AG20443 (cell line): ENCODE measurements around the gene ADCY2.

ENCODE experiments used
- DNase-seq: peaks from one replicate; pipeline ENCODE4 v3.0.0; 2012; ENCODE audit warnings: low spot score, mixed read lengths

Gene ADCY2

GRCh38 chr5:7869474-7870136 is 473.7 kb downstream of the ADCY2 start:
- DNase-seq, result peak; percentile 49

- no peak for DNase-seq
Observed at GRCh38 chr5:7871653-7872052, 475.7 kb downstream of the ADCY2 start.

GRCh38 chr5:7872517-7873130 is 476.7 kb downstream of the ADCY2 start:
- DNase-seq, result no peak

- DNase-seq, result no peak
Observed at GRCh38 chr5:7873216-7873615, 477.3 kb downstream of the ADCY2 start.

GRCh38 chr5:7874639-7875038 is 478.7 kb downstream of the ADCY2 start:
- no peak for DNase-seq

GRCh38 chr5:7875151-7875550 is 479.2 kb downstream of the ADCY2 start:
- DNase-seq, result no peak

GRCh38 chr5:7876867-7877266 is 480.9 kb downstream of the ADCY2 start:
- DNase-seq, result peak; percentile 65

- no peak for DNase-seq
Observed at GRCh38 chr5:7877851-7878250, 481.9 kb downstream of the ADCY2 start.

- DNase-seq, result peak; percentile 42
Observed at GRCh38 chr5:7878381-7878873, 482.5 kb downstream of the ADCY2 start.
